Panc1 (cell line): ENCODE results near the gene FILIP1.

ENCODE experiments used
- CTCF ChIP-seq: fragments of 450-650 bp; IDR thresholded peaks from 2 replicates; pipeline ENCODE4 v1.5.1; 2017; ENCODE audit warnings: mild to moderate bottlenecking
- POLR2AphosphoS5 ChIP-seq: IDR thresholded peaks from 2 replicates; pipeline ENCODE4 v1.6.1; 2012; ENCODE audit warnings: mild to moderate bottlenecking, low read depth, low read length, moderate library complexity

- TF ChIP-seq CTCF (no peak), POLR2AphosphoS5 (no peak)
Observed at GRCh38 chr6:75415804-75416203, 77.8 kb downstream of the FILIP1 start.
